Mononuclear cell (primary cell): Measurements from ENCODE around the gene LSMEM2. TPM values are rescaled to one million over a fixed set of nuclear protein-coding genes. Genes with fewer than 3 reads are reported as not detected.

ENCODE experiments used
- H3K27me3 ChIP-seq: 2 replicates; pipeline ENCODE4 v1.6.0; 2011; ENCODE audit warnings: low read length, control low read depth; ENCODE audit not compliant: insufficient read depth
- H3K4me1 ChIP-seq: 2 replicates; pipeline ENCODE4 v1.5.1; 2011; ENCODE audit warnings: mild to moderate bottlenecking, low read length, control low read depth; ENCODE audit not compliant: insufficient read depth
- H3K4me3 ChIP-seq: 2 replicates; pipeline ENCODE4 v1.5.1; 2011; ENCODE audit warnings: mild to moderate bottlenecking, low read length, moderate library complexity
- H3K9me3 ChIP-seq: 2 replicates; pipeline ENCODE4 v1.5.1; 2011; ENCODE audit warnings: low read depth, mild to moderate bottlenecking, control low read depth, low read length
- total RNA-seq: library from RNA; depleted of rRNA; stranded (reverse); fragments of >200 nt; gene quantifications from one replicate; pipeline ENCODE4 v1.2.3, GENCODE V29; 2012

LSMEM2 gene
- not detected for total RNA-seq

GRCh38 chr3:50278880-50279224 lies at the start of gene LSMEM2:
LSMEM2 (plus strand) TSS chr3:50279087; CDS start chr3:50279114, 27 bp downstream.
- Histone ChIP-seq H3K27me3 (peaks cover 33% of the 10 kb centered on the region), H3K4me1 (peaks cover 23% of the 10 kb centered on the region), H3K9me3 (no peaks in the 10 kb centered on the region), H3K4me3 (no peak within 1 kb of the TSS)

GRCh38 chr3:50229490-50229889 lies 49.4 kb upstream of the LSMEM2 start:
- no peaks in the 10 kb centered on the region for H3K9me3 ChIP-seq
- peaks cover 74% of the 10 kb centered on the region for H3K4me1 ChIP-seq
- no peak overlapping the region for H3K4me3 ChIP-seq
- no peaks in the 10 kb centered on the region for H3K27me3 ChIP-seq

- Histone ChIP-seq H3K9me3 (no peaks in the 10 kb centered on the region), H3K4me1 (peaks cover 82% of the 10 kb centered on the region), H3K4me3 (no peak overlapping the region), H3K27me3 (no peaks in the 10 kb centered on the region)
Observed at GRCh38 chr3:50230104-50230793, 48.6 kb upstream of the LSMEM2 start.

GRCh38 chr3:50230794-50231125 lies 48.1 kb upstream of the LSMEM2 start:
- Histone ChIP-seq H3K27me3 (no peaks in the 10 kb centered on the region), H3K4me1 (peaks cover 84% of the 10 kb centered on the region), H3K9me3 (no peaks in the 10 kb centered on the region), H3K4me3 (no peak overlapping the region)

- Histone ChIP-seq H3K4me3 (no peak overlapping the region), H3K4me1 (peaks cover 76% of the 10 kb centered on the region), H3K9me3 (no peaks in the 10 kb centered on the region)
Observed at GRCh38 chr3:50231581-50231980, 47.3 kb upstream of the LSMEM2 start.

GRCh38 chr3:50232303-50232702 lies 46.6 kb upstream of the LSMEM2 start:
- Histone ChIP-seq H3K27me3 (no peaks in the 10 kb centered on the region), H3K9me3 (no peaks in the 10 kb centered on the region), H3K4me1 (peaks cover 69% of the 10 kb centered on the region), H3K4me3 (no peak overlapping the region)

More at GRCh38 chr3:50231581-50231980, 47.3 kb upstream of the LSMEM2 start:
- no peaks in the 10 kb centered on the region for H3K27me3 ChIP-seq

- Histone ChIP-seq H3K9me3 (no peaks in the 10 kb centered on the region), H3K4me3 (no peak overlapping the region), H3K27me3 (no peaks in the 10 kb centered on the region), H3K4me1 (peaks cover 64% of the 10 kb centered on the region)
Observed at GRCh38 chr3:50233176-50233575, 45.7 kb upstream of the LSMEM2 start.

- Histone ChIP-seq H3K9me3 (no peaks in the 10 kb centered on the region), H3K4me3 (peak within 1 kb of the TSS; percentile 100), H3K27me3 (no peaks in the 10 kb centered on the region), H3K4me1 (peaks cover 64% of the 10 kb centered on the region)
Observed at GRCh38 chr3:50235716-50236483, 43.0 kb upstream of the LSMEM2 start, which contains the start of gene GNAI2. GNAI2 (plus strand) TSS chr3:50236204; CDS start chr3:50236336, 132 bp downstream.

- no peaks in the 10 kb centered on the region for H3K9me3 ChIP-seq
- peaks cover 64% of the 10 kb centered on the region for H3K4me1 ChIP-seq
- peak overlapping the region; percentile 100 for H3K4me3 ChIP-seq
- H3K27me3 ChIP-seq: no peaks in the 10 kb centered on the region
Observed at GRCh38 chr3:50236484-50237132, 42.3 kb upstream of the LSMEM2 start.

- Histone ChIP-seq H3K4me3 (peak overlapping the region; percentile 100), H3K9me3 (no peaks in the 10 kb centered on the region), H3K27me3 (no peaks in the 10 kb centered on the region), H3K4me1 (peaks cover 70% of the 10 kb centered on the region)
Observed at GRCh38 chr3:50237133-50237651, 41.7 kb upstream of the LSMEM2 start.

GRCh38 chr3:50237754-50238548 lies 40.9 kb upstream of the LSMEM2 start:
- Histone ChIP-seq H3K4me3 (peak overlapping the region; percentile 100), H3K27me3 (no peaks in the 10 kb centered on the region), H3K4me1 (peaks cover 77% of the 10 kb centered on the region), H3K9me3 (no peaks in the 10 kb centered on the region)

- Histone ChIP-seq H3K4me3 (peak overlapping the region; percentile 100), H3K9me3 (no peaks in the 10 kb centered on the region), H3K4me1 (peaks cover 77% of the 10 kb centered on the region)
Observed at GRCh38 chr3:50238549-50239026, 40.3 kb upstream of the LSMEM2 start.

GRCh38 chr3:50239649-50240048 lies 39.2 kb upstream of the LSMEM2 start:
- Histone ChIP-seq H3K4me3 (no peak overlapping the region), H3K27me3 (no peaks in the 10 kb centered on the region), H3K4me1 (peaks cover 77% of the 10 kb centered on the region), H3K9me3 (no peaks in the 10 kb centered on the region)

More at GRCh38 chr3:50238549-50239026, 40.3 kb upstream of the LSMEM2 start:
- H3K27me3 ChIP-seq: no peaks in the 10 kb centered on the region

GRCh38 chr3:50241163-50241562 lies 37.7 kb upstream of the LSMEM2 start:
- Histone ChIP-seq H3K9me3 (no peaks in the 10 kb centered on the region), H3K4me3 (no peak overlapping the region), H3K27me3 (no peaks in the 10 kb centered on the region)

More at GRCh38 chr3:50241163-50241562, 37.7 kb upstream of the LSMEM2 start:
- peaks cover 82% of the 10 kb centered on the region for H3K4me1 ChIP-seq
